HG03520 (cell line): ENCODE data around the gene TRMT11.
"Not testable (repeated sequence)": the region's sequence is repeated elsewhere in the genome, so short reads cannot be mapped to it uniquely, and the experiment has no call there.

Source experiments
- ATAC-seq: cut with Tn5 transposase; IDR thresholded peaks from one replicate; pipeline ENCODE4 v1.9.1; 2021; ENCODE audit warnings: mild to moderate bottlenecking, moderate library complexity; ENCODE audit not compliant: unreplicated experiment

TRMT11 gene

DNA sequence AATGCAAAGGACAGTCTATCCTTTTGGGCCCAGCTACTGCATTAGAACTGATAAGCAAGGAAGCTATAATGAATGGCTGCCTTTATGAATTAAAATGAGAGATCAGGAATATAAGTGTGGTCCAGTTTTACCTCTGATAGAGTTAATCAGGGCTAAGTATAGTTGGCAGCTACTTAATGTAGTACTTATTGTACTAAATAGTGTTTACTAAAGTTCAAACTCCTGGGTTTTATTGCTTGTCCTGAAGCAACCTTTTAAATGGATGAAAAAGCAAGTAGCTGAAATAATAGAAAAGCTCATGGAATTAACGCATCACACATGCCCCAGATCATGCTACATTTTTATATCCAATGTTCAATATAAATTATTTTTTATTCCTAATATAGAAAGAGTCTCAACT is 5.3 kb downstream of the TRMT11 start:
- ATAC-seq = no peak

DNA sequence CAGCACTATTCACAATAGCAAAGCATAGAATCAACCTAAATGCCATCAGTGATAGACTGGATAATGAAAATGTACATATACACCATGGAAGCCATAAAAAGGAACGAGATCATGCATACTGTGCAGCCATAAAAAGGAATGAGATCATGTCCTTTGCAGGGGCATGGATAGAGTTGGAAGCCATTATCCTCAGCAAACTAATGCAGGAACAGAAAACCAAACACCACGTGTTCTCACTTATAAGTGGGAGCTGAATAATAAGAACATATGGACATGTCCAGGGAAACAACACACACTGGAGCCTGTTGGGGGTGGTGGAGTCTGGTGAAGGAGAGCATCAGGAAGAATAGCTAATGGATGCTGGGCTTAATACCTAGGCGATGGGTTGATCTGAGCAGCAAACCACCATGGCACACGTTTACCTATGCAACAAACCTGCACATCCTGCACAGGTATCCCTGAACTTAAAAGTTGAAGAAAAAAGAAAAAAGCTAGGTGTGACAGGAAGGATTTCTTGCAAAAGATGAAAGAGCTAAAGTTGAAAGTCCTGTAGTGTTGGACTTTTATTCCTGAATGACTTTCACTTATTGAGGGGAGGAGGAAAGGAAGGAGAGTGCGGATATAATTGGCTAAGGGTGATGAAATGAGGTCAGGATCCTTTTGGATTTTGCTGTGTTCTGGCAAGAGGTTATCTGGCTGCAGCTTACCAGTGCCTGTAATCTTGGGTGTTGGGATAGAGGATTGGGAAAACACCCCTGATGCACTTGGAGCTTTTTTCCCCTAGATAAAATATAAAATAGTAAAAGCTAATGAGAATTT is 8.5 kb downstream of the TRMT11 start:
- no peak for ATAC-seq

DNA sequence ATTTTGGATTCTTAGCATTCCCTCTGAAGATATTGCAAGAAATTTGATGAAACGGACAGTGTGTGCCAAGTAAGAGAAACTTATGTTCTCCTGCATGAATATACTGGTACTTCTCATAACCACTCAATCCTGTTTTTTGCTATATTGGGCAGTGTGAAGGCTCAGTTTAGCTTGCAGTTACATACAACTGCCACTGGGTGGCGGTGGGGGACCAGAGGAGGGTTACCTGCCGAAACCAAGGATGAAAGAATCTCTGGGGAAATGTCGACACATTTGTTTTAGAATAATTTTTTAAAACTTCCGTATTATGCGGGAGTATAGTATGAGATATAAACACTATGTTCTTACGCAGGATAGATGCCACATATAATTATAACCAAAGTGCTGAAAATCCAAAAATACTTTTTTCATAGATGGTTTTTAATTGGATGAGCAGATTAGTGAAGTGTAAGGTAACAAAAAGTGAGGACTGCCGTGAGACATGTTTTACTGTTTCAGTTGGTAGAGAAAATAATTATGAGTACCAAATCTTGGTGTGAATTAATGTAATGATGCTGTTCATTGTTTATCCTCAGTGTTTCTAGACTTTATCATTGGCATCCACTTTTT is 9.7 kb downstream of the TRMT11 start:
- peak; percentile 96 for ATAC-seq

DNA sequence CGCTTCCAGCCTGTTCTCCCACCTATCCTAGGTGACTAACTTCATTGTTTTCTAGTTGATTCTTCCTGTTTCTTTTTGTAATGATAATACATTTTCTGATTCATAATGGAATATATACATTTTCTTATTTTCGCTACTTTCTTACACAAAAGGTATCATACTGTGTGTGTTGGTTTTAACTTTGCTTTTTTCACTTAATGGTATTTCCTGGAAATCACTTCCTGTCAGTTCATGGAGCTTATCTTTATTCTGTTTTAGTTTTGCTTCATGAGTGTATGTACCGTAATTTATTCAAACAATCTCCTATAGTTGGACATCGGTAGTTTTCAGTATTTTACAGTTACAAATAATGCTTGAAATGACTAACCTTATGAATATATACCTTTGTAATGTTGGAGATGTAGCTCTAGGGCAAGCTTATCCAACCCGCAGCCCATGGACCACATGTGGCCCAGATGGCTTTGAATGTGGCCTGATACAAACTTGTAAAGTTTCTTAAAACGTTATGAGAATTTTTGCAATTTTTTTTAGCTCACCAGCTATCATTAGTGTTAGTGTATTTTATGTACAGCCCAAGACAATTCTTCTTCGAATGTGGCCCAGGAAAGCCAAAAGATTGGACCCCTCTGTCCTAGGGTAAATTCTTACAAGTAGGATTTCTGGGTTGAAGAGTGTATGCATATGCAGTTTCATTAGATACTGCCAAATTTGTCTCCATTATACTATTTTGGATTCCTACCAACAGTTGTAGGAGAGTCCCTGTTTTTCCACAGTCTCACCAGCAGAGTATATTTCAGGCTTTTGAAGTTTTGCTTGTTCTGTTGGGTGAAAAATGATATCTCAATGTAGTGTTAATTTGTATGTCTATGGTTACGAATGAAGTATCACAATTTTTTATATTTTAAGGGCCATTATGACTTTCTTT is 16.7 kb downstream of the TRMT11 start:
- ATAC-seq = no peak

DNA sequence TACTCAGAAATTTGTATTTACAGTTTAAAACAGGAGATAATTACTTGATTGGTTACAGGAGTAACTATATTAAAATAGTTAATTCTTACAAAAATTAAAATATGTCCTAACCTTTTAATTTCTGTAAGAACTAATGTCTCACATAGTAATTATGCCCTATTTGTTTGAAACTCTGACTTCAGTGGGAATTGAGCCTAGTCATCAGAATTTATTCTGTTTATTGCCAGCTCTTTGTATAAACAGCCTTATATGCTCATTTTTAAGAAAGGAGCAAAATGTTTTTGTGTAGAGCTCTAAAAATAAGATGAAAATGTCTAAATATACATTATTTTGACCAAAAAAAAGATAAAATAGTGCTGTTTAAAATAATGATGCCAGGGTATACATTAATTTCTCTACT is 21.5 kb downstream of the TRMT11 start:
- ATAC-seq = no peak

DNA sequence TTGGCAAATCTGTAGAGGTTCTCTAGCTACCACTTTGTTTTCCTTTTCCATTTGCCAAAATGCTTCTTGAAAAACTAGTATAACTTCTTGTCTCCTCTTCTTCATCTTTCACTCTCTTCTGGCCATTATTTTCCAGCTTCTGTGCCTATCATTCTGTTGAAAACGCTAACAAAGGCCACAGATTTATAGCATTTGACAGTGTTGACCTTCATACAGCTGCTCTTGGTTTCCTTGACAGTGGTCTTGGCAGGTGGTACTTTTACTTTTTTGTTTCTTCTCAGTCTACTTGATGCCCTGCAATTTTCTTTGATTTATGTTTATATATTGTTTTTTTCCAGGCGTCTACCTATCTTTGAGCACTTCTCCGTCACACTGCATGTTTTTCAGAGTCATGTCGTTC is 23.7 kb downstream of the TRMT11 start:
- no peak for ATAC-seq

DNA sequence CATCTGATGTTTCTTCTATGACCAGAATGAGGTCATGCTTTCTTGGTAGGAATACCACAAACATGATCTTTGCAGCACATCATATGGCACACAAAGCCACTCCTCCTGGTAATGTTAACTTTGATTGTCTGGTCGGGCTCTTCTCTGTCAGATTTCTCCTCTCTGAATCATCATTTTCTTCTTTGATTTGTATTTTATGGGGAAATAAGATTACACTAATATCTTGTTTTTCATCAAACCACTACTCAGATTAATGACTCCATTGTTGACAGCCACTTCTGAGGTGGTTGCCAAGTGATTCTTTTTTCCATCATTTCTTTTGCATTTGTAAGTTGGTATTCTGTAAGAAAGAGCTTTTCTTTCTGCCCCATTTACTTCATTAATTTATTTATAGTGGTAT is 29.5 kb downstream of the TRMT11 start:
- no peak for ATAC-seq

DNA sequence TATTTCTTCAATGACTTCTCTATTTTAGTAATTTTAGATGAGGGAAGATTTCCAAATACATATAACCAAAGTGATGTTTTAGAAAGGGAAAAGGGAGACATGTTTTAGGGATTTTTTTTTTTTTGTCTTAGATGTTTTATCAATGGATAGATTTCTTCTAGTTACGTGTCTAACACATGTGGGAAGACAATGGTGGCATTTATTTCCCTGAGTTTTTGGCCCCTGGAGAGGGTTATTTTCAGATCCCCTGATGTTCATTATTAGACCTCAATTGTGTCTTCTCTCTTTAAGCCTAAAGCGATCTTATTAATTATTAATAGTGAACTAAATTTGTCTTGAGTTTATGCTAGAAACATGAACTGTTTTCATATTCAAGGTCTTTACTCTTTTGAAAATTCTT is 30.3 kb downstream of the TRMT11 start:
- ATAC-seq = no peak

DNA sequence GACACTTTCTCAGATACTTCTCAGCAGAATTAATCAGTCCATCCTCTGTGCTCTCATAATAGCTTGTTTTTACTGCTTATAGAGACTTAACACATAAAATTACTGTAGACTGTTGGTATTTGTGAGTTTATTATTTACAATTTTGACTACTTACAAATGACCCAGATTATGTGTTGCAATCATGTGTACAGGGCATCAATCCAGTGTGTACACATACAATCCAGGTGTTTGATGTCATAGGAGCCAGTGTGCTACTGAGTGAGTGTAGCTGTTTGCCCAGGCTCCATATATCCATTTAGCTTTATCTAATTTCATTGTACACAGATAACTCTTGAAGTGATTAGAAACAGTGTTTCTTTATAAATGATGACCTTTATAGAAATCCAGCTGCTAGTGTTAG is 31.3 kb downstream of the TRMT11 start:
- ATAC-seq = no peak

DNA sequence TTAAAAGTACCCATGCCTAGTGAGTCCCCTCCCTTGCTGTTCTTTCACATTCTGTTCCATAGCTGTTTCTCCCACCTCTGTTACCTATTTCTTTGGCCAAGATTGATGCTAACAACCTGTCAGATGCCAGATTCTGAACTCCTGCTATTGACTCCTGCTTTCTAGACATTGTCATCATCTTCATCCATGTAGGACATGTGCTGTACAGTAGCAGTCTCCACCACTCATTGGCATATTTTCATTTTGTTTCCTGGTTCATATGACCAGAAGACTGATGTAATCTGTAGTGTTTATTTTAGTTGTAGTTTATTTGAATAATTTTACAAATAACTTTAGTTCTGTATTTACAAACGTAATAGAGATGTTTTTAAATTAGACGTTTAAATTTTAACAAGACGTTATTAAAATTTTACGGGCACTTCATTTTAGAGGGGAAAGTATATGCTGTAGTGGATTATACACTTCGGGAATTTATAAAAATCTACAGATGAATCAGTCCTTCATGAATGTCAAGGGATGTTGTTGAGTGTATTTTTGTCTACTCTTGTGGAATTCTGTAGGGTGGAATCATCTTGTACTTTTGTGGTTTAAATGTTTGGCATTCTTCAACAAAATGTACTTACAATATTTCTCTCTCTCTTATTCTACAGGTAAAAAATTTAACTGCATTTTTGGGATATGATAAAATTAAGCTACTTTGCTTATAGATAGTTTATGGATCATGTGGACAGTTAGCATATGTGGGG is 34.1 kb downstream of the TRMT11 start:
- no peak for ATAC-seq

DNA sequence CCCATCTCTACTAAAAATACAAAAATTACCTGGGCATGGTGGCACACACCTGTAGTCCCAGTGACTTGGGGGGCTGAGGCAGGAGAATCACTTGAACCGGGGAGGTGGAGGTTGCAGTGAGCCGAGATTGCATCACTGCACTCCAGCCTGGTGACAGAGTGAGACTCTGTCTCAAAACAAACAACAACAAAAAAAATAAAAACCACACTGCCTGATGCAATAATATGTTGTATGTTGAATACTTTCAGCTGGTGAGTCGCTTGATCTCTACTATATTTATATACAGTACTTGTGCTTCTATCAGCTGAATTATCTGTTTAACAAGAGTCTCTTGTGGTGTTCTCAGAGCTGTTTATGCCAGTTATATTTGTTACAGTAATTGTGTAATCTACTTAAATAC is 37.1 kb downstream of the TRMT11 start:
- not testable (repeated sequence) for ATAC-seq

DNA sequence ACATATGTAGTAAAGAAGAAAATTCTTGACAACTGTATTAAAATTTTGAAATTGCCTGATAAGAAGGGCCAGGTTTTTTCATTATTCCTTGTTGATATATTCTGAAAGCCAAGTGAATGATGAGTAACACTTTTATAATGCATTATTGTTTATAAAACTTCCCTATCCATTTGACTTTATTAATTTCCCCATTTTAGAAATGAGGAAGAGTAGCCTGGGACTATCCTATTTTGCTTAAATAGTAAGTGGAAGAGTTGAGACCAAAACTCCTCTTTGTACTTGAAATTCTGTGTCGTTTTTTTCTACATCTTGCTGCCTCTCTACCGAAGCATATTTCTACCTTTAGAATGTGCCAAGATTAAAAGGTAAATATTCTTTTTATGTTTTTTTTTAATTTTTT is 39.7 kb downstream of the TRMT11 start:
- ATAC-seq = no peak

DNA sequence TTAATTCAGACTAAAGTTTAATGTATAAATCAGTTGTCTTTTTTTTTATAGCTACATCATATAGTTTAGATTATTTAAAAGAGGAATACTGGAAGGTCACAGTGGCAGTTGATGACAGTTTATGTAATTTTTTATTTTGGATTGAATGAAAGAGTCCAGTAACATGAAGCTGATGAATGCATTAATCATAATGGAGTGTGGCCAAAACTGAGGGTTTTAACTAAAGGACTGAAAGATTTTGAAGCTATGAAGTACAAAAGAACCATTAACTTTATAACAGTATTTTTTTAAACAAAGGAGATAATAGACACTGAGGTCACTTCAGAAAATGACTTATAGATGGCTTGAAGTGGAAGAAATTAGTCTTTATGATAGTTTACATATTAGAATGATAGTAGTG is 41.3 kb downstream of the TRMT11 start:
- no peak for ATAC-seq

DNA sequence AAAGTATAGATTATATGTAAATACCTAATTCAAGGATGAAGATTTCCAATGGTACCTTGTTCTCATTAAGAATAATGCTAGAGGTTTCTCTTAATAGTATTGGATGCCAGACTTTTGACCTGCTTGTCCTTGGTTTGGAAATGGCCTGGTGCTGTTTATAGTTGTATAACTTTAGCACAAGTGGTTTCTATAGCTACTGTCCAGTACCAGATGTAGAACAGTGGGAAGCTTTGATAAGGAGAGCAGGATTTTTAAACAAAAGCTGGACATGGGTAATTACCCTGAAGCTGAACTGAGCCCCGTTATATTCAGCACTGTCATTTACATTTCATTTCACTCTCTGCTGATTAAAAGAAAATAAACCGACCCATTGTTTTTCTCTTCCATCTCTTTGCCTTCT is 43.7 kb downstream of the TRMT11 start:
- no peak for ATAC-seq

DNA sequence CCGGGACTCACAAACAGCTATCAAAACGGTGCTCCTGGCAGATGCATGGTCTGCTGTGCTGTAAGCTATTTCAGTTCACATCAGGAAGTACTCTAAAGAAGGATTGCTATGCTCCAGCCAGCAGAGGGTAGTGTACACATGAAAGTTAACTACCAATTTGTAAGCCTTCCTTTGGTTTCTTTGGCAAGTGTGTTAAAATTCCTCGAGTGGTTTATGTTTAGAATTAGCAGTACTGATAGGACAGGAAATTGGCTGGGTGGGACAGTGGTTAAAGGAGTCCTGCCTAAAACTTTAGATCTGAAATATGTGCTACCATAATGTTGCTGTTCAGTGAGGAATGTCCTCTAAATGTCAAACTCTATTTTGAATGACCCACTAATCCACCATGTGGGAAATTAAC is 47.4 kb downstream of the TRMT11 start:
- ATAC-seq = peak; percentile 64

DNA sequence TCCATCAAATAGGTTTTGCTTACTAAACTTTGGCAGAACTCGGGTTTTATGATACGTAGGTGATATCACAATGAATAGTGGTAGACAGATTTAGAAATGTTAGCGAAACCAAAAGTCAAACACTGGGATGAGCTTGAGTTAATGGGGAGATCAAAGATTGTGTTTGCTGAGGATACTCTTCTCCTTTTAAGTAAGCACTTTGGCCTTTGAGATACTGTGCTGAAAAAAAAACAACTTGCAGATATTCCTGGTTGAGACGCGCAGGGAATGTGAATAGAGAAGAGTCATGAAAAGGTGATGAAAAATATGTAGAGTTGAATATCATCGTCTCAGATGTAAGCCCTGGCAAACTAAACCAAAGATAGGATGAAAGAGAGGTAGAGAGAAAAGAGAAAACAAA is 48.3 kb downstream of the TRMT11 start:
- ATAC-seq = no peak

DNA sequence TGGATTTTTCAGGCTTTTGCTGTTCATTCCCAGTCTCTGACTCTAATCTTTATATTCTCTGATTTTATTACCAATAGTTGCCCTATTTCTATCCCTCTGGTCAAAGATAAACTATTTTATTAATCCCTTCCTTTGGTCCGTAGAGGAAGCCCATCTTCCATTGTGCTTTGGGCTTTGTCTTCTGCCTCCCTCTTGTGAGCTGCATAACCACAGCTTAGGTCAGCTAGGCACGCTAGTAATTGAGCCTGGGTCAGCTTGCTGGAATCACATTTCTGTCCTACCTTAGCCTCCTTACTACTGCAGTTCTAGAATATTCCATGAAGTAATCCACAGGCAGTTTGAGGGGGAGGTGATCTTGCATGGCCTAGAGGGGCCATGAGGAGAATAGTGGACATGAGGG is 49.4 kb downstream of the TRMT11 start:
- no peak for ATAC-seq

DNA sequence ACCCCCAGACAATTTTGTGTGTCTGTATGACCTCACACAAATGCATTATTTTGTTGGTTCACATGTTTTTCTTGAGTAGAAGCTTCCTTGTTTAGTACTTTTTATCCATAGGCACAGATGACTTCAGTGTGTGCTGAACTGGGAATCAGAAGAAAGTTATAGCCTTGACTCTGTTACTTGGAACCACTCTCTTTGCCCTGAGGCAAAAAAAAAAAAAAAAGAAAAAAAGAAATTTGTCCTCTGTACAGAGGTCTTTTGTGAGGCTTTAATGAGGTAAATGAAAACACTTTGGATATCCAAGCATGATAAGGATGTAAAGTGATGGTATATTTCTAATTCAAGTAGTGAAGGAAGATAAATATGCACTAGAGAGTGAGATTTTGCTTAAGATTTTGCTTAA is 51.9 kb downstream of the TRMT11 start:
- no peak for ATAC-seq

DNA sequence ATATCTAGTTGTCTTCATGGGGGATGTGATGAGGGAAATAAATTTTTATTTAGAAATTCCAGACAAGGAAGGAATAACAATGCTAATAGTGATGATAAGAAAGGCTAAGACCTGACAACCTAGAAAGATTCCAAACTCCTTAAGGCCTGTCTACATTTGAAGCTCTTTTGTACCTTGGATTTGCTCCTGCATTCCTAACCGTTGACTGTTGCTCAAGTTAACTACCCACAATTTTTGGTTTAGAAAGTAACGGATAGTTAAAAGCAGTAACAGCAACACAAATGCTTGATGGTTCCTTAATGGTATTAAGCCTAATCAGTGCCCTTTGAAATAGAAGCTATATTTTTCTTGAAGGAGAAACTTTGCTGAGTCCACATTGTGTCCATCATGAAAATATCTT is 52.9 kb downstream of the TRMT11 start:
- ATAC-seq = no peak

DNA sequence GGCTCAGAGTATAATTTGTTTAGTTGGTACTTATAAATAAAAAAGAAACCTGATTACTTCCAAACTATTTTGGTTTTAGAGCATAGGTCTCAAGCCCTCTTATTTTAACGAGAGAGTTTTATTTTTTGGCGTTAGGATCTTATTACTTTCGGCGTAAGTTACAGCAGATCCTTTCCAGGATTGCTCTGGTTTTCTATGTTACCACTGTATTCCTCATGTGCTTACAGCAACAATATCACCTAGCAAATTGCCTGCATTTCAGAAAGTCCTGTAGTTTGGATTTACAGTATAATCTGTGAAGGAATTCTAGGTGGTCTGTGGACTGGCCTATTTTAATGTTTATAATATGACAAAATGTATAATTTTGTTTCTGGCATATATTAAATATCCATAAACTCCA is 54.1 kb downstream of the TRMT11 start:
- no peak for ATAC-seq

DNA sequence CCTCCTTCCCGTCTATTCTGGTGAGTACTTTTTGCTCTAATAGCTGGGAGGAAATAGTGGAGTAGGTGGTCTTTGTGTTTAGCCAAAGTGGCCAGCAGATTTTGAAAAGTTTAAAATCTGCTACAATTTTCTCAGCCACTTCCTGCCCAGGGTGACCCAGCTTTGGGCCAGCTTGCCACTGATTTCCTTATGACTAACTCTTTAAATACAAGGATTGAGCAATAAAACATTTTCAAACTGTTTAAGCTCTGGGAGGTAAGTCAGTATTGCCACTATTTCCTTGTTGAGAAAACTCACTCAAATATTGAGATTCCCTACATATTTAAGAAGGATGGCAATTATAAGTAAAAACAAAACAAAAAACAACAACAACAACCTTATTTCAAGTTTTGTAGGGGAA is 54.5 kb downstream of the TRMT11 start:
- no peak for ATAC-seq
